GM19455 (cell line): ENCODE results near the gene SSTR5.

ENCODE experiments used
- ATAC-seq: cut with Tn5 transposase; IDR thresholded peaks from one replicate; pipeline ENCODE4 v1.9.1; 2021; ENCODE audit not compliant: unreplicated experiment

The SSTR5 gene

GRCh38 chr16:1121601-1122397 lies 49.3 kb downstream of the SSTR5 start:
- no peak for ATAC-seq

- no peak for ATAC-seq
These were observed 49.8 kb downstream of the SSTR5 start for GRCh38 chr16:1122398-1122765.

GRCh38 chr16:1123525-1124230 lies 51.1 kb downstream of the SSTR5 start:
- ATAC-seq = no peak

GRCh38 chr16:1124291-1124690 lies 51.7 kb downstream of the SSTR5 start:
- ATAC-seq = no peak

GRCh38 chr16:1124795-1125194 lies 52.2 kb downstream of the SSTR5 start:
- no peak for ATAC-seq

GRCh38 chr16:1125471-1125870 lies 52.9 kb downstream of the SSTR5 start:
- no peak for ATAC-seq

- no peak for ATAC-seq
These were observed 53.5 kb downstream of the SSTR5 start for GRCh38 chr16:1126044-1126443.

- no peak for ATAC-seq
These were observed 54.0 kb downstream of the SSTR5 start for GRCh38 chr16:1126586-1126985.

GRCh38 chr16:1127101-1127500 lies 54.6 kb downstream of the SSTR5 start:
- no peak for ATAC-seq

GRCh38 chr16:1127971-1128715 lies 55.6 kb downstream of the SSTR5 start:
- no peak for ATAC-seq

GRCh38 chr16:1129106-1129960 lies 56.8 kb downstream of the SSTR5 start:
- ATAC-seq = no peak

- no peak for ATAC-seq
These were observed 57.8 kb downstream of the SSTR5 start for GRCh38 chr16:1130382-1130781.
